GM18907 (cell line): ENCODE measurements around the gene RNF212B.

ENCODE experiments used
- ATAC-seq: cut with Tn5 transposase; IDR thresholded peaks from one replicate; pipeline ENCODE4 v1.9.1; 2021; ENCODE audit warnings: mild to moderate bottlenecking, moderate library complexity; ENCODE audit not compliant: unreplicated experiment

Gene RNF212B

GRCh38 chr14:23286902-23287479 is 49.3 kb downstream of the RNF212B start:
- ATAC-seq, result no peak

GRCh38 chr14:23294734-23295561 is 57.2 kb downstream of the RNF212B start:
- ATAC-seq, result peak; percentile 40

- no peak for ATAC-seq
These were observed 58.5 kb downstream of the RNF212B start for GRCh38 chr14:23296012-23296777.

GRCh38 chr14:23297096-23297495 is 59.4 kb downstream of the RNF212B start:
- ATAC-seq, result no peak

GRCh38 chr14:23297611-23298277 is 60.0 kb downstream of the RNF212B start:
- no peak for ATAC-seq

GRCh38 chr14:23299211-23299957 is 61.6 kb downstream of the RNF212B start:
- ATAC-seq, result no peak

- no peak for ATAC-seq
These were observed 62.4 kb downstream of the RNF212B start for GRCh38 chr14:23299986-23300686.

GRCh38 chr14:23300687-23301223 is 63.0 kb downstream of the RNF212B start:
- ATAC-seq, result no peak

- peak; percentile 82 for ATAC-seq
These were observed 63.7 kb downstream of the RNF212B start for GRCh38 chr14:23301288-23301968.

GRCh38 chr14:23301969-23302289 is 64.2 kb downstream of the RNF212B start:
- ATAC-seq, result no peak

GRCh38 chr14:23302290-23303225 is 64.8 kb downstream of the RNF212B start, which contains the start of gene PPP1R3E:
Gene PPP1R3E (minus strand): TSS chr14:23302859. CDS start chr14:23302576, 283 bp downstream.
- peak; percentile 34 for ATAC-seq

- ATAC-seq, result no peak
These were observed 68.8 kb downstream of the RNF212B start, which contains the start of gene BCL2L2 for GRCh38 chr14:23306412-23307145. Gene BCL2L2 (plus strand): TSS chr14:23306833. CDS start chr14:23307768, 935 bp downstream.

GRCh38 chr14:23307146-23307530 is 69.4 kb downstream of the RNF212B start:
- ATAC-seq, result no peak

- ATAC-seq, result no peak
These were observed 70.2 kb downstream of the RNF212B start for GRCh38 chr14:23307687-23308644.

- no peak for ATAC-seq
These were observed 71.1 kb downstream of the RNF212B start for GRCh38 chr14:23308721-23309445.
